IMR-90 (cell line): ENCODE data around the gene UTP4. TPM values are rescaled to one million over a fixed set of nuclear protein-coding genes. Genes with fewer than 3 reads are reported as not detected.

Experiments
- ATAC-seq: fragments of 200-7000 bp; cut with Tn5 transposase; 2 replicates; pipeline ENCODE4 v1.9.1; 2020; ENCODE audit warnings: low read depth, mild to moderate bottlenecking, moderate library complexity
- BruUV-seq: library from RNA; stranded (reverse); fragments of 400-500 nt; replicated peaks from 2 replicates; lab custom pipeline; 2021; lab: Mats Ljungman, UMichigan
- CTCF ChIA-PET: fragments of 300-600 bp; formaldehyde crosslinking; extraction: SDS; loops from one replicate; lab custom pipeline; 2021; ENCODE audit warnings: antibody characterized with exemption; lab: Yijun Ruan, JAX
- POLR2A ChIA-PET: fragments of 300-600 bp; sonication (Branson Sonifier 250); formaldehyde crosslinking; loops from one replicate; lab custom pipeline; 2022; ENCODE audit warnings: antibody characterized with exemption; ENCODE audit not compliant: unreplicated experiment; lab: Charles Lee
- DNase-seq: peaks from one replicate; pipeline ENCODE4 v3.0.0; 2013
- H2AFZ ChIP-seq: replicated peaks from 2 replicates; pipeline ENCODE3; 2013; ENCODE audit warnings: low read length, mild to moderate bottlenecking; ENCODE audit not compliant: poor library complexity
- H2AK5ac ChIP-seq: 2 replicates; pipeline ENCODE4 v1.6.1; 2013; ENCODE audit warnings: low read depth, low read length, inconsistent platforms
- H2AK9ac ChIP-seq: replicated peaks from 2 replicates; pipeline ENCODE3; 2013; ENCODE audit warnings: mild to moderate bottlenecking, low read depth, low read length, moderate library complexity; ENCODE audit not compliant: poor library complexity
- H2BK120ac ChIP-seq: 2 replicates; pipeline ENCODE4 v1.6.1; 2013; ENCODE audit warnings: low read depth, low read length, inconsistent platforms
- H2BK15ac ChIP-seq: 3 replicates; pipeline ENCODE4 v1.6.1; 2013; ENCODE audit warnings: low read depth, low read length, inconsistent platforms
- H2BK20ac ChIP-seq: 2 replicates; pipeline ENCODE4 v1.6.1; 2013; ENCODE audit warnings: low read depth, mild to moderate bottlenecking, inconsistent platforms, low read length, moderate library complexity
- H2BK5ac ChIP-seq: 2 replicates; pipeline ENCODE4 v1.6.1; 2013; ENCODE audit warnings: mild to moderate bottlenecking, low read depth, low read length, inconsistent platforms; ENCODE audit not compliant: poor library complexity, severe bottlenecking
- H3K14ac ChIP-seq: replicated peaks from 2 replicates; pipeline ENCODE4 v1.6.1; 2013; ENCODE audit warnings: low read depth, low read length, inconsistent platforms
- H3K18ac ChIP-seq: 2 replicates; pipeline ENCODE4 v1.6.1; 2013; ENCODE audit warnings: low read depth, low read length, control low read depth
- H3K23ac ChIP-seq: 2 replicates; pipeline ENCODE4 v1.6.1; 2013; ENCODE audit warnings: low read depth, low read length, inconsistent platforms
- H3K27ac ChIP-seq: 2 replicates; pipeline ENCODE4 v1.5.1; 2013; ENCODE audit warnings: mild to moderate bottlenecking, control low read depth, low read length; ENCODE audit not compliant: insufficient read depth
- H3K27me3 ChIP-seq: 2 replicates; pipeline ENCODE4 v1.6.1; 2013; ENCODE audit warnings: low read length; ENCODE audit not compliant: control insufficient read depth, insufficient read depth
- H3K36me3 ChIP-seq: 2 replicates; pipeline ENCODE4 v1.6.1; 2013; ENCODE audit warnings: low read length, mixed read lengths; ENCODE audit not compliant: control insufficient read depth, insufficient read depth
- H3K4ac ChIP-seq: 2 replicates; pipeline ENCODE4 v1.6.1; 2013; ENCODE audit warnings: low read depth, low read length, inconsistent platforms
- H3K4me1 ChIP-seq: 2 replicates; pipeline ENCODE4 v1.6.1; 2013; ENCODE audit warnings: low read length, mixed read lengths; ENCODE audit not compliant: control insufficient read depth, insufficient read depth
- H3K4me2 ChIP-seq: 2 replicates; pipeline ENCODE4 v1.6.1; 2013; ENCODE audit warnings: low read depth, mild to moderate bottlenecking, control low read depth, low read length, moderate library complexity
- H3K4me3 ChIP-seq: 2 replicates; pipeline ENCODE4 v1.5.1; 2013; ENCODE audit warnings: low read depth, mild to moderate bottlenecking, control low read depth, low read length, moderate library complexity; ENCODE audit not compliant: insufficient read depth
- H3K56ac ChIP-seq: 2 replicates; pipeline ENCODE4 v1.6.1; 2013; ENCODE audit warnings: low read length, inconsistent platforms; ENCODE audit not compliant: insufficient read depth; ENCODE audit errors: extremely low read depth
- H3K79me1 ChIP-seq, 2 experiments: 2 replicates each; pipeline ENCODE4 v1.6.1; 2013; ENCODE audit warnings: low read length in 2 of 2, inconsistent platforms in 1 of 2, low read depth in 1 of 2
- H3K9ac ChIP-seq: 2 replicates; pipeline ENCODE4 v1.6.1; 2013; ENCODE audit warnings: low read depth, low read length, control low read depth
- H3K9me1 ChIP-seq: 2 replicates; pipeline ENCODE4 v1.6.1; 2013; ENCODE audit warnings: low read length, inconsistent platforms; ENCODE audit not compliant: insufficient read depth
- H3K9me3 ChIP-seq: 2 replicates; pipeline ENCODE4 v1.6.1; 2013; ENCODE audit warnings: low read length; ENCODE audit not compliant: control insufficient read depth, insufficient read depth
- H4K20me1 ChIP-seq: 2 replicates; pipeline ENCODE4 v1.6.1; 2013; ENCODE audit warnings: low read length, inconsistent platforms; ENCODE audit not compliant: insufficient read depth
- H4K5ac ChIP-seq: 2 replicates; pipeline ENCODE4 v1.6.1; 2013; ENCODE audit warnings: mild to moderate bottlenecking, low read depth, low read length, control low read depth
- H4K8ac ChIP-seq, 2 experiments: 2 replicates each; pipeline ENCODE4 v1.6.1; 2013; ENCODE audit warnings: low read depth in 2 of 2, low read length in 2 of 2, control low read depth in 1 of 2, inconsistent platforms in 1 of 2
- H4K91ac ChIP-seq: 2 replicates; pipeline ENCODE4 v1.6.1; 2013; ENCODE audit warnings: low read depth, low read length, inconsistent platforms; ENCODE audit not compliant: insufficient read depth
- BHLHE40 ChIP-seq: fragments of 150-350 bp; IDR thresholded peaks from 2 replicates; pipeline ENCODE4 v1.6.1; 2016; ENCODE audit warnings: mild to moderate bottlenecking, low read depth, low read length
- CEBPB ChIP-seq: IDR thresholded peaks from 2 replicates; pipeline ENCODE4 v1.6.1; 2012; ENCODE audit warnings: low read depth, low read length, improper control_type of control experiment
- CHD1 ChIP-seq: IDR thresholded peaks from 2 replicates; pipeline ENCODE4 v1.6.1; 2012; ENCODE audit warnings: low read depth, low read length, improper control_type of control experiment
- MXI1 ChIP-seq: IDR thresholded peaks from 2 replicates; pipeline ENCODE4 v1.6.1; 2012; ENCODE audit warnings: low read depth, mild to moderate bottlenecking, low read length, moderate library complexity, borderline replicate concordance
- NFE2L2 ChIP-seq: fragments of 150-350 bp; IDR thresholded peaks from 2 replicates; pipeline ENCODE4 v1.6.1; 2016; ENCODE audit warnings: low read depth, mild to moderate bottlenecking, low read length
- POLR2A ChIP-seq: IDR thresholded peaks from 2 replicates; pipeline ENCODE4 v1.6.1; 2012; ENCODE audit warnings: mild to moderate bottlenecking, low read depth, low read length
- SMC3 ChIP-seq: fragments of 150-350 bp; IDR thresholded peaks from 2 replicates; pipeline ENCODE4 v1.6.1; 2016; ENCODE audit warnings: low read depth, mild to moderate bottlenecking, antibody characterized with exemption, low read length, moderate library complexity
- USF2 ChIP-seq: fragments of 150-350 bp; IDR thresholded peaks from 2 replicates; pipeline ENCODE4 v1.6.1; 2017; ENCODE audit warnings: mild to moderate bottlenecking, antibody characterized with exemption, low read length, low read depth
- WGBS, 2 experiments: methylation state at CpG; one replicate each; pipeline versions ENCODE4 v1.1.5 to v1.1.7; 2013; ENCODE audit warnings: missing lambda C conversion rate in 2 of 2; ENCODE audit not compliant: insufficient read length in 1 of 2; ENCODE audit errors: extremely low coverage in 2 of 2; 5-methylcytosine and 5-hydroxymethylcytosine counted together
- dilution Hi-C: fragments of 300-500 bp; cut with HindIII; formaldehyde crosslinking; loops from one replicate; pipeline ENCODE4 v1.14.3; 2018; ENCODE audit warnings: low sequenced_read_pairs; ENCODE audit not compliant: unreplicated experiment
- in situ Hi-C: fragments of 300-500 bp; cut with MboI; formaldehyde crosslinking; loops from 3 replicates; pipeline ENCODE4 v1.14.3; 2019; ENCODE audit warnings: low sequenced_read_pairs, inconsistent platforms, mixed read lengths
- intact Hi-C: fragments of 100-400 bp; cut with micrococcal nuclease; formaldehyde crosslinking; loops from 2 replicates; pipeline ENCODE4 v1.10.0; 2022
- polyA plus RNA-seq, 3 experiments: library from polyadenylated mRNA; depleted of rRNA; stranded (reverse); fragments of >200 nt; gene quantifications; 2 replicates each; pipeline ENCODE4 v1.2.3, GENCODE V29; 2012; ENCODE audit warnings: low replicate concordance in 1 of 3
- total RNA-seq: library from RNA; depleted of rRNA; stranded (reverse); fragments of >200 nt; gene quantifications from 2 replicates; pipeline ENCODE4 v1.2.3, GENCODE V29; 2012

UTP4 gene
- total and polyA plus RNA-seq, 2 of the 4 experiments (the other 2 are of a cell fraction) = 32.1 to 61.8 TPM

GRCh38 chr16:69087161-69087581 is 45.3 kb upstream of the UTP4 start:
- DNase-seq = no peak

More at GRCh38 chr16:69087161-69087581, 45.3 kb upstream of the UTP4 start:
- Histone ChIP-seq H3K27ac (no peak overlapping the region), H2BK15ac (no peak overlapping the region), H3K9ac (no peak overlapping the region), H3K56ac (no peak overlapping the region), H2BK20ac (no peak overlapping the region), H4K20me1 (no peaks in the 10 kb centered on the region), H3K23ac (no peak overlapping the region), H4K5ac (no peak overlapping the region), H3K9me3 (no peaks in the 10 kb centered on the region), H3K9me1 (peaks cover 10% of the 10 kb centered on the region), H3K4me2 (no peak overlapping the region), H2BK5ac (no peak overlapping the region), H2AK5ac (no peak overlapping the region), H3K4ac (no peak overlapping the region), H4K8ac (no peak overlapping the region), H2BK120ac (no peak overlapping the region), H3K18ac (no peak overlapping the region), H3K4me3 (no peak overlapping the region), H3K4me1 (peaks cover 10% of the 10 kb centered on the region), H3K14ac (no peak overlapping the region), H3K36me3 (no peaks in the 10 kb centered on the region), H3K79me1 (no peaks in the 10 kb centered on the region), H2AK9ac (no peak overlapping the region), H3K27me3 (no peaks in the 10 kb centered on the region), H4K91ac (no peak overlapping the region), H2AFZ (no peak overlapping the region)
- ChIA-PET CTCF (no interaction called here), POLR2A (no interaction called here)
- in situ Hi-C loops (no loop called here), intact Hi-C loops (no loop called here), dilution Hi-C loops (no loop called here)
- 100% methylated on average over 1 of the region's 3 CpGs; no CpG with 5 or more reads in 1 of the 2 experiments for WGBS, 2 experiments
- no TSS peak for BruUV-seq
- ATAC-seq = no peak
- TF ChIP-seq SMC3 = no peak
- no peak for TF ChIP-seq CEBPB
- TF ChIP-seq BHLHE40 = no peak
- no peak for TF ChIP-seq USF2
- no peak for TF ChIP-seq POLR2A
- TF ChIP-seq CHD1 = no peak
- TF ChIP-seq NFE2L2 = no peak
- TF ChIP-seq MXI1 = no peak
